ENCODE results near the gene PYURF.

Gene PYURF

DNA sequence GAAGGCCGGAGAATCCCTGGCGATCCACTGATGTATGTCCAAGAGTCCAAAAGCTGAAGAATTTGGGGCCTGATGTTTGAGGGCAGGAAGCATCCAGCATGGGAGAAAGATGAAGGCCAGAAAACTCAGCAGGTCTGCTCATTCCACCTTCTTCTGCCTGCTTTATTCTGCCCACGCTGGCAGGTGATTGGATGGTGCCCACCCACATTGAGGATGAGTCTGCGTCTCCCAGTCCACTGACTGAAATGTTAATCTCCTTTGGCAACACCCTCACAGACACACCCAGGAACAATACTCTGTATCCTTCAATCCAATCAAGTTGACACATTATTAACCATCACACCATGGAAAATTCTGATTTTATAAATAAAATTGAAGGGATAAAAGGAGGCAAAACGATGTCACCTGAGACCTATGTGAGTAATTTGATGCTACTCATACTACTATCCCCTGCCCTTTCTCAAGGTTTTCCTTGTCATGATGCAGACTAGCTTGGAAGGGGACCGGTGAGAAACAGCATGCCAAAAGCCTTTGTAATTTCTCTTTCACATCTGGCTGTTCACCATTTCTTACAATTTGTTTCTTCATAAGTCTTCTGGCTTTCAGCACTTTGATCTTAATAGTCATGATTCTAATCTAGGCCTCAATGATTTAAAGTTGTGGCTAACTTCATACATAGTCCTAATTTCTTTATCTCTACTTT lies 9.7 kb upstream of the PYURF start:
- H3K9me3 ChIP-seq (ENCODE audit: control insufficient read depth, low read length) = no peaks in the 10 kb centered on the region
- H3K4me3 ChIP-seq (ENCODE audit: low read depth, low read length) = no peak overlapping the region
- H3K27ac ChIP-seq = no peak overlapping the region
- no peaks in the 10 kb centered on the region for H3K79me2 ChIP-seq
- no peaks in the 10 kb centered on the region for H3K4me1 ChIP-seq
- H3K27me3 ChIP-seq (ENCODE audit: control insufficient read depth, insufficient read depth, low read length) = no peaks in the 10 kb centered on the region
- TF ChIP-seq, protein P1, sequence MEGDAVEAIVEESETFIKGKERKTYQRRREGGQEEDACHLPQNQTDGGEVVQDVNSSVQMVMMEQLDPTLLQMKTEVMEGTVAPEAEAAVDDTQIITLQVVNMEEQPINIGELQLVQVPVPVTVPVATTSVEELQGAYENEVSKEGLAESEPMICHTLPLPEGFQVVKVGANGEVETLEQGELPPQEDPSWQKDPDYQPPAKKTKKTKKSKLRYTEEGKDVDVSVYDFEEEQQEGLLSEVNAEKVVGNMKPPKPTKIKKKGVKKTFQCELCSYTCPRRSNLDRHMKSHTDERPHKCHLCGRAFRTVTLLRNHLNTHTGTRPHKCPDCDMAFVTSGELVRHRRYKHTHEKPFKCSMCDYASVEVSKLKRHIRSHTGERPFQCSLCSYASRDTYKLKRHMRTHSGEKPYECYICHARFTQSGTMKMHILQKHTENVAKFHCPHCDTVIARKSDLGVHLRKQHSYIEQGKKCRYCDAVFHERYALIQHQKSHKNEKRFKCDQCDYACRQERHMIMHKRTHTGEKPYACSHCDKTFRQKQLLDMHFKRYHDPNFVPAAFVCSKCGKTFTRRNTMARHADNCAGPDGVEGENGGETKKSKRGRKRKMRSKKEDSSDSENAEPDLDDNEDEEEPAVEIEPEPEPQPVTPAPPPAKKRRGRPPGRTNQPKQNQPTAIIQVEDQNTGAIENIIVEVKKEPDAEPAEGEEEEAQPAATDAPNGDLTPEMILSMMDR (IDR thresholded peaks at IDR 0.05) = no peak
- no peak overlapping the region for H3K9ac ChIP-seq
- no peak overlapping the region for H2AFZ ChIP-seq
- no peaks in the 10 kb centered on the region for H3K36me3 ChIP-seq (ENCODE audit: control insufficient read depth, insufficient read depth, low read length)
- no peak overlapping the region for H3K4me2 ChIP-seq (ENCODE audit: low read length)

GRCh38 chr4:88531549-88531948 lies 8.0 kb upstream of the PYURF start:
- H3K4me2 ChIP-seq (ENCODE audit: low read length) = no peak overlapping the region
- TF ChIP-seq, protein P1 (IDR thresholded peaks at IDR 0.05) = no peak
- no peaks in the 10 kb centered on the region for H3K4me1 ChIP-seq
- no peaks in the 10 kb centered on the region for H3K79me2 ChIP-seq
- no peaks in the 10 kb centered on the region for H3K36me3 ChIP-seq (ENCODE audit: control insufficient read depth, insufficient read depth, low read length)
- no peak overlapping the region for H3K9ac ChIP-seq
- no peak overlapping the region for H3K27ac ChIP-seq
- H3K4me3 ChIP-seq (ENCODE audit: low read depth, low read length) = no peak overlapping the region
- no peak overlapping the region for H2AFZ ChIP-seq
- H3K9me3 ChIP-seq (ENCODE audit: control insufficient read depth, low read length) = no peaks in the 10 kb centered on the region
- no peaks in the 10 kb centered on the region for H3K27me3 ChIP-seq (ENCODE audit: control insufficient read depth, insufficient read depth, low read length)

DNA sequence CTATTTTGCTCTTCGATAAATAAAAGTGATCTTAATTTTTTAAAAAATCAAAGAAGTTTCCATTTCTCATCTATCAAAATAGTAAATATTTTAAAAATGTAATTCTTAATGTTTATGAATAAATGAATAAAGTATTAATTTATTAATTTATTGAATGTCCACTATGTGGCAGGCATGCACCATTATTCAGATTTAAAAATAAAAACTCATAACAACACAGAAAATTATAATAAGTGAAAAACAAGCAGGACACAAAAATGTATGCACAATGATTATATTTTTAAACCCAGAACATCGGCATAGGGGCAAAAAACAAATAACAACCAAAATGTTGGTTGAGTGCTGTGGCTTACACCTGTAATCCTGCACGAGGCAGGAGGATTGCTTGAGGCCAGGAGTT lies 5.3 kb upstream of the PYURF start:
- Histone ChIP-seq H3K4me1 (peaks cover 7% of the 10 kb centered on the region), H2AFZ (no peak overlapping the region), H3K27ac (no peak overlapping the region), H3K9me3 (ENCODE audit: control insufficient read depth, low read length) (no peaks in the 10 kb centered on the region), H3K79me2 (no peaks in the 10 kb centered on the region), H3K36me3 (ENCODE audit: control insufficient read depth, insufficient read depth, low read length) (no peaks in the 10 kb centered on the region), H3K27me3 (ENCODE audit: control insufficient read depth, insufficient read depth, low read length) (no peaks in the 10 kb centered on the region), H3K9ac (no peak overlapping the region), H3K4me2 (ENCODE audit: low read length) (no peak overlapping the region), H3K4me3 (ENCODE audit: low read depth, low read length) (no peak overlapping the region)
- TF ChIP-seq, protein P1 (IDR thresholded peaks at IDR 0.05) = no peak

DNA sequence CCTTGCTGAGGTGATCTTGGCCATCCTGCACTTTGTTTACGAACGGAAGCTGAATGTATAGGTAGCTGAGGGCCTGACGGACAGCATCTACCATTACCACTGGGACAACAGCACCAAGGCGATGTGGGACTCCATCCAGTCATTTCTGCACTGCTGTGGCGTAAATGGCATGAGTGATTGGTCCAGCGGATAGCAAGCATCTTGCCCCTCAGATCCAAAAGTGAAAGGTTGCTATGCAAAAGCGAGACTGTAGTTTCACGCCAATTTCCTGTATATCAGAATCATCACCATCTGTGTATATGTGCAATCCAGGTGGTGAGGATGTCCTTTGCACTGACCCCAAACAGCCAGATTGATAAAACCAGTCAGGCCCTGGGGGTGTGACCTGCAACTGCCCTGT lies 4.2 kb upstream of the PYURF start:
- TF ChIP-seq, protein P1 (IDR thresholded peaks at IDR 0.05) = no peak
- H3K9ac ChIP-seq = no peak overlapping the region
- H3K4me1 ChIP-seq = peaks cover 7% of the 10 kb centered on the region
- H3K36me3 ChIP-seq (ENCODE audit: control insufficient read depth, insufficient read depth, low read length) = no peaks in the 10 kb centered on the region
- H3K4me3 ChIP-seq (ENCODE audit: low read depth, low read length) = no peak overlapping the region
- no peaks in the 10 kb centered on the region for H3K79me2 ChIP-seq
- no peak overlapping the region for H3K27ac ChIP-seq
- no peak overlapping the region for H3K4me2 ChIP-seq (ENCODE audit: low read length)
- H2AFZ ChIP-seq = no peak overlapping the region
- no peaks in the 10 kb centered on the region for H3K9me3 ChIP-seq (ENCODE audit: control insufficient read depth, low read length)
- H3K27me3 ChIP-seq (ENCODE audit: control insufficient read depth, insufficient read depth, low read length) = no peaks in the 10 kb centered on the region

DNA sequence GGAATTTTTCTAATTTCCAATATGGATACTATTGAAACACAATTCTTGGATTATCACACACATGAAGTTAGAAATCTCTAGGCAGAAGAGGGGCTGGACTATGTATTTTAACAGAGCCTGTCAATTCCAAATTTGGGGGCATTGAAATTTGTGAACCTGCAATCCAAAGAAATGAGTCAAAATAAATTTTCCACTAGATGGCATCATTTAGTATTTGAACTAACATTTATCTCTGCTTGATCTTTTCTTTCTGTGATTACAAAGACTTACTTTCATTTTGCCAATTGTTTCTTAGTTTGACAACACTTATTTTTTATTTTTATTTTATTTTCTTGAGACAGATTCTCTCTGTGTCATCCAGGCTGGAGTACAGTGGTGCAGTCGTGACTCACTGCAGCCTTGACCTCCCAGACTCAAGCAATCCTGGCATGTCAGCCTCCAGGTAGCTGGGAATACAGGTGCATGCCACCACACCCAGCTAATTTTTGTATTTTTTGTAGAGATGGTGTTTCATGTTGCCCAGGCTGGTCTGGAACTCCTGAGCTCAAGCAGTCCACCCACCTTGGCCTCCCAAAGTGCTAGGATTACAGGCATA lies 2.7 kb upstream of the PYURF start:
- Histone ChIP-seq H3K4me3 (ENCODE audit: low read depth, low read length) (no peak overlapping the region), H3K4me1 (peaks cover 7% of the 10 kb centered on the region), H3K9ac (no peak overlapping the region), H3K36me3 (ENCODE audit: control insufficient read depth, insufficient read depth, low read length) (no peaks in the 10 kb centered on the region), H2AFZ (no peak overlapping the region), H3K27ac (no peak overlapping the region), H3K27me3 (ENCODE audit: control insufficient read depth, insufficient read depth, low read length) (no peaks in the 10 kb centered on the region), H3K79me2 (no peaks in the 10 kb centered on the region), H3K9me3 (ENCODE audit: control insufficient read depth, low read length) (no peaks in the 10 kb centered on the region), H3K4me2 (ENCODE audit: low read length) (no peak overlapping the region)
- TF ChIP-seq, protein P1 (IDR thresholded peaks at IDR 0.05) = no peak
